ENCODE results near the gene ZNF827. TPM values are rescaled to one million over a fixed set of nuclear protein-coding genes. Genes with fewer than 3 reads are reported as not detected.
A peak's percentile ranks its signal among the peaks of the same experiment; 100 is the strongest.

Gene ZNF827
- total and polyA plus RNA-seq, 2 of the 13 experiments (the other 11 are each of a cell fraction or from before 2014, with no cell fraction given) = 2.8 TPM

GRCh38 chr4:145939441-145939750 is 773 bp upstream of the ZNF827 start:
- Histone ChIP-seq H3K4me3 (replicated peaks in 1 of 3; ENCODE audit: insufficient read depth in 1 of 3, low read depth in 2 of 3, low read length in 3 of 3) (peak overlapping the region; percentile 58 to 96 (median 85); a peak in 4 of 6 replicates), H4K20me1 (ENCODE audit: insufficient read depth, low read length) (no peaks in the 10 kb centered on the region), H3K36me3 (replicated peaks in 1 of 2; ENCODE audit: control insufficient read depth in 1 of 2, insufficient read depth in 2 of 2, low read length in 2 of 2) (no peaks in the 10 kb centered on the region), H2AFZ (ENCODE audit: low read length) (peak overlapping the region; percentile 9), H3K9me3 (ENCODE audit: low read length) (no peaks in the 10 kb centered on the region), H3K27me3 (ENCODE audit: control insufficient read depth in 1 of 2, insufficient read depth in 2 of 2, low read length in 2 of 2) (no peaks in the 10 kb centered on the region; a peak in 2 of 5 replicates), H3K4me2 (ENCODE audit: low read depth, low read length) (peak overlapping the region; percentile 78), H3K9ac (ENCODE audit: insufficient read depth, low read depth, low read length) (peak overlapping the region; percentile 42; the same call in 1 of the 2 replicates), H3K27ac (ENCODE audit: extremely low read length, insufficient read depth, low read length) (no peak overlapping the region), H3K79me2 (ENCODE audit: insufficient read depth, low read length) (peaks cover 23% of the 10 kb centered on the region), H3K4me1 (ENCODE audit: insufficient read depth, low read length) (peaks cover 22% of the 10 kb centered on the region)
- no peak for FAIRE-seq
- CTCF ChIA-PET (ENCODE audit: low intra/inter-chr PET ratio, low total read pairs) = no interaction called here
- 17% methylated on average over 2 of the region's 2 CpGs for WGBS (ENCODE audit: low lambda C conversion rate)
- no peak for ATAC-seq
- DNase-seq (ENCODE audit: low spot score) = no peak
- POLR2A ChIA-PET = no interaction called here
- intact Hi-C loops (cut with micrococcal nuclease; ENCODE audit: unreplicated experiment) = loop anchor here (5.0 kb wide), 1 partner anchor 47 kb away; no protein-coding TSS in a partner anchor
- in situ Hi-C loops (cut with HindIII; ENCODE audit: extremely low pct_ligation_motif_present, low pct_unique_long_range_greater_than_20kb) = loop anchor here (10.0 kb wide), 1 partner anchor 205 kb away; no protein-coding TSS in a partner anchor
- no peak for TF ChIP-seq CREB3 (CRISPR knock-in tag; IDR thresholded peaks at IDR 0.05)
- no peak for TF ChIP-seq HNF4G (IDR thresholded peaks at IDR 0.05; ENCODE audit: borderline replicate concordance, low read depth, low read length)
- no peak for TF ChIP-seq HNF4G (CRISPR knock-in tag; IDR thresholded peaks at IDR 0.05; ENCODE audit: borderline replicate concordance, low read depth)
- no peak for TF ChIP-seq HIVEP1 (CRISPR knock-in tag; IDR thresholded peaks at IDR 0.05)
- TF ChIP-seq HBP1 (CRISPR knock-in tag; IDR thresholded peaks at IDR 0.05; ENCODE audit: low read depth) = no peak
- no peak for TF ChIP-seq GFI1 (CRISPR knock-in tag; IDR thresholded peaks at IDR 0.05; ENCODE audit: borderline replicate concordance)
- no peak for TF ChIP-seq JARID2 (CRISPR knock-in tag; IDR thresholded peaks at IDR 0.05; ENCODE audit: insufficient replicate concordance)
- TF ChIP-seq POLR2G (IDR thresholded peaks at IDR 0.05; ENCODE audit: low read depth, low read length) = no peak
- no peak for TF ChIP-seq ZNF232 (CRISPR knock-in tag; IDR thresholded peaks at IDR 0.05; ENCODE audit: borderline replicate concordance)
- no peak for TF ChIP-seq ARID3A (IDR thresholded peaks at IDR 0.05; ENCODE audit: low read depth, low read length)
- no peak for TF ChIP-seq NCOR1 (IDR thresholded peaks at IDR 0.05; ENCODE audit: borderline replicate concordance, low read length)
- no peak for TF ChIP-seq ZNF282 (IDR thresholded peaks at IDR 0.05; ENCODE audit: partially characterized antibody)
- no TSS peak for BruUV-seq (replicated peaks)

Data from HepG2 (cell line).